Measurements from ENCODE around the gene MEIS3. TPM values are rescaled to one million over a fixed set of nuclear protein-coding genes. Genes with fewer than 3 reads are reported as not detected.
"Not testable (repeated sequence)": the region's sequence is repeated elsewhere in the genome, so short reads cannot be mapped to it uniquely, and the experiment has no call there.

Gene MEIS3
- total RNA-seq, 2 donors from 2014 or later, result 24.3 to 26.0 TPM

GRCh38 chr19:47402504-47402903, 16.8 kb downstream of the MEIS3 start:
- DNase-seq (ENCODE audit: low spot score), result no peak
- intact Hi-C loops (cut with DNase I), result loop anchor here in 1 of 2 donors (5.0 kb wide), 1 partner anchor 350 kb away; no protein-coding TSS in a partner anchor

DNA sequence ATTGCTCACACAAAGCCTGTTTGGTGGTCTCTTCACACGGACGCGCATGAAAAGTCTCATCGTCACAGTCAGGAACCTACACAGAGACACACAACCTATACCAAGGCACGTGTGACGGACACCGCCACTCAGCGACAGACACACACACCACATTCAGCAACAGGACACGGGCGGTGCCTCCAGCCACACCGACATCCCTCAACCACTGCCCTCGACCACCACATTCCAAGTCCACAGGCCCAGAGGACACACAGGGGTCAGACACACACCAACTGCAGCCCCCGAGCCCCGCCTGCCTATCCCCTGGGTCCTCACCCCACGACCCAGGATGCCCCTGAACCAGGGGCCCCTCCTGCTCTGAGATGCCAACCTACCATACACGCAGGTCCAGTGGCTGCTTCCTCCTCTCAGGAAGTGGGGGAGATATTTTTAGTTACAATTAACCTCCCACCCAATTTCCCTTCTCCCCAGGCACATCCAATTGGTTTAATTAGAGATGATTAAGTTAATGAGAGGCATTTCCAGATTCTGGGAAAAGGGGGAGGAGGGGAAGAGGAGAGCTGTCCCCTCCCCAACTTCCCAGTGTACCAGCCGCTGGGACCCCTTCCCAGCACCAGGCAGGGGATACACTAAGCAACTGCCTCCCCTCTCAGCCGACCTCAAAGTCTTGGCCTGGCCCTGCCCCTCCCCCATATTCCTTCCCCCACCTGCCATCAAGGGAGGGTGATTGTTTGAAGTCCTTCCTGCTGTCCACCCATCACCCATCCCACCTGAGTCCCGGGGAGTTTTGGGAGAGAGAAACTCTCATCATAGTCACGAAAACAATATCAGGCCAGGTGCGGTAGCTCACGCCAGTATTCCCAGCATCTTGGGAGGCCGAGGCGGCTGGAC, 20.4 kb downstream of the MEIS3 start:
- intact Hi-C loops (cut with DNase I), result no loop called here

GRCh38 chr19:47391510-47392223, 27.7 kb downstream of the MEIS3 start:
- intact Hi-C loops (cut with DNase I), result loop anchor here (5.0 kb wide), 2 partner anchors 94 to 109 kb away; no protein-coding TSS in a partner anchor
- peak; percentile 94 for DNase-seq (ENCODE audit: low spot score)

More for the DNA sequence above, 20.4 kb downstream of the MEIS3 start:
- DNase-seq (ENCODE audit: low spot score), result no peak

DNA sequence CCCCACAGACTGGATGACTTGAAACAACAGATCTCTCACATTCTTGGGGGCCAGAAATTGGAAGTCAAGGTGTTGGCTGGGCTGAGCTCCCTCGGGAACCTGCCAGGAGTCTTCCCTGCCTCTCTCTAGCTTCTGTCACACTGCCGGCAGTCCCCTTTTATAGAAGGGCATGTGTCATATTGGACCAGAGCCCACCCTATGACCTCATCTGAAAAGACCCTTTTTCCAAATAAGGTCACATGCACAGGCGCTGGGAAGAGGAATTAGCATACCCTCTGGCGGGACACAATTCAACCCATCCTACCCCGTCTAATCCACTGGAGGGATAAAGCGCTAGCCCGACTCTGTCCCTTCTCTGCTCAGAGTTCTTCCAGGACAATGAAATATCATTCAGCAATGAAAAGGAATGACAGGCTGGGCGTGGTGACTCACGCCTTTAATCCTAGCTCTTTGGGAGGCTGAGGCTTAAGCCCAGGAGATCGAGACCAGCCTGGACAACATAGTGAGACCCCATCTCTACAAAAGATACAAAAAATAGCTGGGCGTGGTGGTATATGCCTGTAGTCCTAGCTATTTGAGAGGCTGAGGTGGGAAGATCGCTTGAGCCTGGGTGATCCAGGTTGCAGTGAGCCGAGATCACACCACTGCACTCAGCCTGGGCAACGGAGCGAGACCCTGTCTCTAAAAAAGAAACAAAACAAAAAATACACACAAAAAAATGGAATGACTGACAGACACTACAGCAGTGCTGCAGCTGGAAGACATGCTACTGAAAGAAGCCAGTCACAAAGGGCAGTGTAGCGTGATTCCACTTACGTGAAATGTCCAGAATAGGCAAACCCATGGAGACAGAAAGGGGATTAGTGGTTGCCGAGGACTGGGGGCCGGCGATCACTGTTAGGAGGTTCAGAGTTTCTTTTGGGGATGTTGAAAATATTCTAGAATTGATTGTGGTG, 28.5 kb downstream of the MEIS3 start:
- intact Hi-C loops (cut with DNase I), result loop anchor here (5.0 kb wide), 2 partner anchors 94 to 109 kb away; no protein-coding TSS in a partner anchor
- no peak for DNase-seq (ENCODE audit: low spot score)

DNA sequence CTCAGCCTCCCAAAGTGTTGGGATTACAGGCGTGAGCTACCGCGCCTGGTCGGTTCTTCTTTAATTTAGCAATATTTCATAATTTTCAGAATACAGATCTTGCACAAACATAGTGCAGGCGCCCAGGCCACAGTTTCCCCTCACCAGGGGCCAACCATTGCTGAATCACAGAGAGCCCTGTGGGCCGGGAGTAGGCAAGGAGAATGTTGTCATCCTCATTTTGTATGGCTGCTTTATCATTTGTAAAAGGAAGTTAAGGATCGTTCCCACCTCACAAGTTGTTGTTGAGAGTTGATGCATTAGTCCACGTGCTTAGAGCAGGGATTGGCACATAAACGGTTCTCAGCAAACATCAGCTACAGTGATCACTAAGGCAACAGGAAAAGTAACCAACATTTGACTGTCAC, 30.2 kb downstream of the MEIS3 start:
- intact Hi-C loops (cut with DNase I), result no loop called here
- no peak for DNase-seq (ENCODE audit: low spot score)

GRCh38 chr19:47388721-47389120, 30.6 kb downstream of the MEIS3 start:
- intact Hi-C loops (cut with DNase I); DNase-seq (ENCODE audit: low spot score): not testable (repeated sequence)

- intact Hi-C loops (cut with DNase I); DNase-seq (ENCODE audit: low spot score): not testable (repeated sequence)
These were observed 31.7 kb downstream of the MEIS3 start for GRCh38 chr19:47387623-47388022.

- intact Hi-C loops (cut with DNase I), result not testable (repeated sequence)
These were observed 32.7 kb downstream of the MEIS3 start for GRCh38 chr19:47386582-47386981.

GRCh38 chr19:47384533-47384932, 34.8 kb downstream of the MEIS3 start:
- DNase-seq (ENCODE audit: low spot score); intact Hi-C loops (cut with DNase I): not testable (repeated sequence)

More at GRCh38 chr19:47386582-47386981, 32.7 kb downstream of the MEIS3 start:
- DNase-seq (ENCODE audit: low spot score), result not testable (repeated sequence)

GRCh38 chr19:47383890-47384289, 35.4 kb downstream of the MEIS3 start:
- DNase-seq (ENCODE audit: low spot score), result not testable (repeated sequence)
- intact Hi-C loops (cut with DNase I), result loop anchor here in 1 of 2 donors (1.0 kb wide), 1 partner anchor 46 kb away; no protein-coding TSS in a partner anchor

DNA sequence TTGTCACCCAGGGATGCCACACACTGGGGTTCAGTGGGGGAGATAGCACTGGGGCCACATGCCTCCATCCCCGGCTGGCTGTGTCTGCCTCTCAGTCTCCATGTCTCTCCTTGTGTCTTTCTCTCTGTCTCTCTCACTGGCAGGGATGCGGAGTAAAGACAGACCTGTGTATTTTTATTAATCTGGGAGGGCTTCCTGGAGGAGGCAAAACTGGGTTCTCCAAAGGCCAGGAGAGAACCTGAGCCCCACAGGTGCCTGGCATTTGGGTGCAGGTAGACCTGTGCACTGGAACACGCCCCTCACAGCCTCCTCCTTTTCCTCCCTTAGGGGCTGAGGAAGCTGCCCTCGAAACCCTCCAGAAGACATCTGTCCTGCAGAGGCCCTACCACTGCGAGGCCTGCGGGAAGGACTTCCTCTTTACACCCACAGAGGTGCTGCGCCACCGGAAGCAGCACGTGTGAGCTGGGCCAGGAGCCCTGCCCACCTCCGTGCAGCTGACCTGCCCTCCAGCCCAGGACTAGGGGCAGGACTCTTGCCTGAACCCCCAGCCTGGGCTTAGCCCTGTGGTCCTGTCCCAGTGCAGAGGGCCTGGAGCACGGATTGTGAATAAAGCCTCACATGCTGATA, 37.6 kb downstream of the MEIS3 start:
- no peak for DNase-seq (ENCODE audit: low spot score)
- intact Hi-C loops (cut with DNase I), result no loop called here

DNA sequence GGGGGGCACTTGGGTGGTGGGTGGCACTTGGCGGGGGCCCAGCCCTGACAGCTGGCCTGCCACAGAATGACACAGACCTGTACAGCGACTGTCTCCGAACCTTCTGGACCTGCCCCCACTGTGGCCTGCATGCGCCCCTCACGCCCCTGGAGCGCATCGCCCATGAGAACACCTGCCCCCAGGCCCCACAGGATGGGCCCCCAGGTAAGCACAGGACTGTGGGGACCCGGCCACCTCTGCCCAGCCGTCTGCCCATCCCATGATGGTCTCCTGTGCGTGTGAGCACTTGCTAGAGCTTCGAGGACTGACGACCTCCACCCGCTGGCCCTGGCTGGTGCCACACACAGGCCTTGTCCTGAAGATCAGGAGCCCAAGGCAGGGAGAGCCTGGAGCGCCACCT, 38.2 kb downstream of the MEIS3 start:
- no peak for DNase-seq (ENCODE audit: low spot score)
- intact Hi-C loops (cut with DNase I), result no loop called here

DNA sequence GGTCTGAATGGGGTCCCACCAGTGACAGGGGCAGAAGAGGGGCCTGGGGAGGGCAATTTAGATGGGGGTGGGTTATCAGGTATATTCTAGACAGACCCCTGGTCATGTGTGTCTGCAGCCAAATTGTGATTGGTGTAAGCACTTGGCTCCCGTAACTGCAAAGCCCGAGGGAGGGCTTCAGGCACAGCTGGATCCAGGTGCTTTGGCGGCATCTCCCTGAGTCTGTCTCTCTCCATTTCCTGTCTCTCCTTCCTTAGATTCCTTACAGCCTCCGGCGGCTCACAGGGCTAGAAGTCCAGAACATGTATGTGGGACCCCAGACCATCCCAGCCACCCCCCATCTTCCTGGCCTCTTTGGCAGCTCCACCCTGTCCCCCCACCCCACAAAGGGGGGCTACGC, 38.8 kb downstream of the MEIS3 start:
- no peak for DNase-seq (ENCODE audit: low spot score)
- intact Hi-C loops (cut with DNase I), result no loop called here

GRCh38 chr19:47379381-47379938, 39.9 kb downstream of the MEIS3 start:
- intact Hi-C loops (cut with DNase I), result no loop called here
- no peak for DNase-seq (ENCODE audit: low spot score)

- intact Hi-C loops (cut with DNase I), result no loop called here
- no peak for DNase-seq (ENCODE audit: low spot score)
These were observed 41.1 kb downstream of the MEIS3 start for GRCh38 chr19:47378246-47378645.

DNA sequence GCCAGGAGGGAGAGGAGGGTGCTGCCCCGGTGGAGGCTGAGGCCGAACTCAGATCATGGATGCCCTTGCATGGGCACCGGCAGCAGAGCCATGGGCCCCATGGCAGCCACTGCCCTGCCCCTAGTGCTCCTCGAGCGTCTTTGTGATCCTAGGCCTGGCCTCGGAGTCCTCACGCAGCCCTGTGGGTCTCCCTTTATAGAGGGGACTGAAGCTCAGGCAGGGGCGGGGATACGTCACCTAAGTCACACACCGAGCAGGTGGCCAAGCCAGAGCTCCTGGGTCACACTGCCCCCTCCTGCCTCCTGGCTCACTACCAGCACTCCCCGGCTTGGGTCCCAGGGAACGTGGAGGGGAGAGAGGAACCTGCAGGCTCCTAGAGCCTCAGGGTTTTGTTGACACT, 41.5 kb downstream of the MEIS3 start:
- intact Hi-C loops (cut with DNase I), result no loop called here
- no peak for DNase-seq (ENCODE audit: low spot score)

DNA sequence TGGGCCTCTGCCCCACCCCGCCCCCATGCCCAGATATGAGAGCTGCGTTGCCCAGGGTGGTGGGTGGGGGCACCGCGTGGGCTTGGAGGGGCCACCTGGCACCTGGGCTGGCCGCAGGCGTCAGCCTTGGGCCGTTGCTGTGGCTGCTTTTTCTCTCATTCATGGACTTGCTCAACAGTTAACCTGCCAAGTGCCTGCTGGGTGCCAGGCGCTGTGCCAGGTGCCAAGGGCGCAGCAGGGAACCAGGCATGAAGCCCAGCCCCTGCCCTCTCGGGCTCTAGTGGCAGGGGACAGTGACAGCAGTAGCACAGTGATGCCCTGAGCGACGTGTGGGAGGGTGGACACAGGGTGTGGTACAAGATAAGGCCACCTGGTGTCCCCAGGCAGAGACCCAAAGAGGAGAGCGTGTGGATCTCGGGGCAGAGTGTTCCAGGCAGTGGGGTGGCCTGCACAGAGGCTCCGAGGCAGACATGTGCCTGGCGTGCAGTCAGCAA, 42.1 kb downstream of the MEIS3 start:
- intact Hi-C loops (cut with DNase I), result no loop called here
- no peak for DNase-seq (ENCODE audit: low spot score)

GRCh38 chr19:47376589-47377144, 42.7 kb downstream of the MEIS3 start:
- intact Hi-C loops (cut with DNase I), result no loop called here
- DNase-seq (ENCODE audit: low spot score), result no peak

All from posterior vena cava (tissue), 2 donors.